Parathyroid adenoma (tissue), 2 donors: ENCODE data around the gene COL26A1.

ENCODE experiments used
- H2AFZ ChIP-seq: fragments of 300-600 bp; sonication (generic); one replicate; pipeline ENCODE4 v1.7.0; 2017; ENCODE audit warnings: antibody characterized with exemption, mild to moderate bottlenecking
- H3K27ac ChIP-seq: fragments of 300-600 bp; sonication (generic); one replicate; pipeline ENCODE4 v1.7.0; 2017
- H3K27me3 ChIP-seq: fragments of 300-600 bp; sonication (generic); one replicate; pipeline ENCODE4 v1.7.0; 2017; ENCODE audit warnings: low read length; ENCODE audit not compliant: control insufficient read depth, insufficient read depth
- H3K36me3 ChIP-seq: fragments of 300-600 bp; sonication (generic); one replicate; pipeline ENCODE4 v1.7.0; 2017; ENCODE audit warnings: low read length; ENCODE audit not compliant: control insufficient read depth, insufficient read depth
- H3K4me1 ChIP-seq: fragments of 300-600 bp; sonication (generic); one replicate; pipeline ENCODE4 v1.7.0; 2017; ENCODE audit warnings: control low read depth
- H3K4me2 ChIP-seq: fragments of 300-600 bp; sonication (generic); one replicate; pipeline ENCODE4 v1.7.0; 2017; ENCODE audit warnings: low read length
- H3K4me3 ChIP-seq: fragments of 300-600 bp; sonication (generic); one replicate; pipeline ENCODE4 v1.7.0; 2017; ENCODE audit warnings: low read depth, low read length
- H3K79me2 ChIP-seq: fragments of 300-600 bp; sonication (generic); one replicate; pipeline ENCODE4 v1.7.0; 2017; ENCODE audit warnings: control low read depth
- H3K9ac ChIP-seq: fragments of 300-600 bp; sonication (generic); one replicate; pipeline ENCODE4 v1.7.0; 2017; ENCODE audit warnings: mild to moderate bottlenecking
- H3K9me3 ChIP-seq: fragments of 300-600 bp; sonication (generic); one replicate; pipeline ENCODE4 v1.7.0; 2017; ENCODE audit warnings: low read length; ENCODE audit not compliant: control insufficient read depth
- TF ChIP-seq, protein P1 (sequence below): fragments of 300-600 bp; sonication (generic); IDR thresholded peaks from one replicate; pipeline ENCODE4 v1.7.0; 2017; ENCODE audit warnings: antibody characterized with exemption, mild to moderate bottlenecking
- donor health status: primary hyperparathyroidism.

The COL26A1 gene

GRCh38 chr7:101598986-101599771, 236.5 kb downstream of the COL26A1 start:
- Histone ChIP-seq H3K36me3 (no peaks in the 10 kb centered on the region), H3K27ac (no peak overlapping the region), H3K79me2 (no peaks in the 10 kb centered on the region), H2AFZ (no peak overlapping the region), H3K27me3 (no peaks in the 10 kb centered on the region), H3K9ac (no peak overlapping the region), H3K9me3 (no peaks in the 10 kb centered on the region), H3K4me1 (no peaks in the 10 kb centered on the region), H3K4me3 (no peak overlapping the region), H3K4me2 (no peak overlapping the region)
- TF ChIP-seq, protein P1, sequence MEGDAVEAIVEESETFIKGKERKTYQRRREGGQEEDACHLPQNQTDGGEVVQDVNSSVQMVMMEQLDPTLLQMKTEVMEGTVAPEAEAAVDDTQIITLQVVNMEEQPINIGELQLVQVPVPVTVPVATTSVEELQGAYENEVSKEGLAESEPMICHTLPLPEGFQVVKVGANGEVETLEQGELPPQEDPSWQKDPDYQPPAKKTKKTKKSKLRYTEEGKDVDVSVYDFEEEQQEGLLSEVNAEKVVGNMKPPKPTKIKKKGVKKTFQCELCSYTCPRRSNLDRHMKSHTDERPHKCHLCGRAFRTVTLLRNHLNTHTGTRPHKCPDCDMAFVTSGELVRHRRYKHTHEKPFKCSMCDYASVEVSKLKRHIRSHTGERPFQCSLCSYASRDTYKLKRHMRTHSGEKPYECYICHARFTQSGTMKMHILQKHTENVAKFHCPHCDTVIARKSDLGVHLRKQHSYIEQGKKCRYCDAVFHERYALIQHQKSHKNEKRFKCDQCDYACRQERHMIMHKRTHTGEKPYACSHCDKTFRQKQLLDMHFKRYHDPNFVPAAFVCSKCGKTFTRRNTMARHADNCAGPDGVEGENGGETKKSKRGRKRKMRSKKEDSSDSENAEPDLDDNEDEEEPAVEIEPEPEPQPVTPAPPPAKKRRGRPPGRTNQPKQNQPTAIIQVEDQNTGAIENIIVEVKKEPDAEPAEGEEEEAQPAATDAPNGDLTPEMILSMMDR, result no peak

- H3K27ac ChIP-seq, result no peak overlapping the region
- no peak overlapping the region for H3K4me3 ChIP-seq
- no peaks in the 10 kb centered on the region for H3K27me3 ChIP-seq
- H3K4me2 ChIP-seq, result no peak overlapping the region
- TF ChIP-seq, protein P1, result no peak
- no peaks in the 10 kb centered on the region for H3K9me3 ChIP-seq
- no peak overlapping the region for H3K9ac ChIP-seq
- no peaks in the 10 kb centered on the region for H3K4me1 ChIP-seq
- no peak overlapping the region for H2AFZ ChIP-seq
- no peaks in the 10 kb centered on the region for H3K79me2 ChIP-seq
- H3K36me3 ChIP-seq, result no peaks in the 10 kb centered on the region
These were observed 237.1 kb downstream of the COL26A1 start for GRCh38 chr7:101599787-101600186.

GRCh38 chr7:101602082-101602481, 239.4 kb downstream of the COL26A1 start:
- peak overlapping the region; percentile 34 for H2AFZ ChIP-seq
- H3K4me1 ChIP-seq, result no peaks in the 10 kb centered on the region
- no peaks in the 10 kb centered on the region for H3K27me3 ChIP-seq
- H3K9me3 ChIP-seq, result no peaks in the 10 kb centered on the region
- no peak overlapping the region for H3K27ac ChIP-seq
- H3K4me2 ChIP-seq, result peak overlapping the region; percentile 26
- H3K4me3 ChIP-seq, result no peak overlapping the region
- H3K9ac ChIP-seq, result no peak overlapping the region
- H3K36me3 ChIP-seq, result no peaks in the 10 kb centered on the region
- TF ChIP-seq, protein P1, result no peak
- H3K79me2 ChIP-seq, result no peaks in the 10 kb centered on the region

DNA sequence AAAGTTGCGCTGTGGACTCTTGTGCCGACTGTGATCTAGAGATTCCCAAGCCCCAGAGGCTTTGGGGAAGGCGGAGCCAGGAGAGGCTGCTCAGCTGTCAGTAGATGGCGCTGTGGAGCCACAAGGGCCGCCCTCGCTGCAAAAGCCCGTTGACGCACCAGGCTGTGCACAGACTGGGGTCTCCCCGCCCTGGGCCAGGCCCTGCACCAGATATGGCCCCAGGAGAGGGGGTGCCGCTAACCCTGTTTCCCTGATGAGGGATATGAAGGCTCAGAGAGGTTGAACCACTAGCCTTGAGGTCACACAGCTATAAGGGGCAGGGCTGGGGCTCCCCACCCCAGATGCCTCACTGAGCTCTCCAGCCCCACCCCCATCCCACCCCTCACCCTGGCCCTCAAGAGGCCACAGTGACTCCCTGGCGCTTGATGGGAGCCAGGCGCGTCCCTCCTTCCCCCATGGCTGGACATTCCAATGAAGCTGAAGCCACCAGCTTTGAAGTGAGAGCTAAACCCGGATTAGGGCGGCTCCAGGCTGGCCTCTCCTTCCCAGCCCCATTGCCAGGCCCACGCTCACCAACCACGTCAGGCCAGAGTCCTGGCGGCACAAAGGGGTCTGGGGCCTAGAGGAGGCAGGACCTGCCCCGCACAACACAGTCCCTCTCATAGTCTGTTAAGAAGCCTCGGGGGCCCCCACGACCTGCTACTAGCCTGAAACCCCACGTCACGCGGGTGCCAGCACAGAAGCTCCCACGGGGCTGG, 240.0 kb downstream of the COL26A1 start:
- no peaks in the 10 kb centered on the region for H3K4me1 ChIP-seq
- peak overlapping the region; percentile 34 for H2AFZ ChIP-seq
- H3K27ac ChIP-seq, result no peak overlapping the region
- H3K79me2 ChIP-seq, result no peaks in the 10 kb centered on the region
- H3K4me3 ChIP-seq, result no peak overlapping the region
- no peaks in the 10 kb centered on the region for H3K27me3 ChIP-seq
- no peak overlapping the region for H3K9ac ChIP-seq
- TF ChIP-seq, protein P1, result peak; percentile 85
- no peaks in the 10 kb centered on the region for H3K9me3 ChIP-seq
- H3K36me3 ChIP-seq, result no peaks in the 10 kb centered on the region
- H3K4me2 ChIP-seq, result peak overlapping the region; percentile 26
